HepG2 (cell line): ENCODE measurements around the gene NID1. TPM values are rescaled to one million over a fixed set of nuclear protein-coding genes. Genes with fewer than 3 reads are reported as not detected.

ENCODE experiments used
- ATAC-seq: fragments of 200-7000 bp; cut with Tn5 transposase; 3 replicates; pipeline ENCODE4 v1.9.1; 2020; ENCODE audit warnings: mild to moderate bottlenecking, moderate library complexity
- BruUV-seq: library from RNA; stranded (reverse); fragments of 400-500 nt; replicated peaks from 2 replicates; lab custom pipeline; 2021; lab: Mats Ljungman, UMichigan
- CTCF ChIA-PET: fragments of 300-600 bp; formaldehyde crosslinking; extraction: SDS; loops from one replicate; lab custom pipeline; 2021; ENCODE audit warnings: low total read pairs, inconsistent platforms, low intra/inter-chr PET ratio; lab: Yijun Ruan, JAX
- POLR2A ChIA-PET: fragments of 350-600 bp; sonication (Branson Sonifier 250); formaldehyde crosslinking; loops from one replicate; lab custom pipeline; 2020; ENCODE audit warnings: antibody characterized with exemption, inconsistent platforms; lab: Yijun Ruan, JAX
- DNase-seq: peaks from one replicate; pipeline ENCODE4 v3.0.0-alpha.2; 2015; ENCODE audit warnings: low spot score
- FAIRE-seq: peaks from 3 replicates; lab custom pipeline; 2011; peaks lifted over from hg19 to GRCh38; lab: Jason Lieb, UNC
- H2AFZ ChIP-seq: one replicate; pipeline ENCODE4 v1.6.1; 2011; ENCODE audit warnings: low read length, inconsistent platforms
- H3K27ac ChIP-seq: fragments of 300-600 bp; 3 replicates; pipeline ENCODE4 v1.8.0; 2011; ENCODE audit warnings: mixed run types, mild to moderate bottlenecking, mixed read lengths, low read length, inconsistent platforms; ENCODE audit not compliant: insufficient read depth; ENCODE audit errors: extremely low read length
- H3K27me3 ChIP-seq, 2 experiments: fragments of 200-600 bp in 1 of 2; 2 replicates in 1 of 2; 3 replicates in 1 of 2; pipeline versions ENCODE4 v1.6.0 to v1.8.0; 2011; ENCODE audit warnings: low read length in 2 of 2, mild to moderate bottlenecking in 2 of 2, moderate library complexity in 2 of 2, inconsistent platforms in 1 of 2; ENCODE audit not compliant: insufficient read depth in 2 of 2, control insufficient read depth in 1 of 2
- H3K36me3 ChIP-seq, 2 experiments: fragments of 200-600 bp in 1 of 2; replicated peaks in 1 of 2; 2 replicates in 1 of 2; 3 replicates in 1 of 2; pipeline versions ENCODE4 v1.5.1 to v1.8.0; 2011; ENCODE audit warnings: low read length in 2 of 2, inconsistent platforms in 1 of 2; ENCODE audit not compliant: insufficient read depth in 2 of 2, control insufficient read depth in 1 of 2
- H3K4me1 ChIP-seq: 2 replicates; pipeline ENCODE4 v1.5.1; 2012; ENCODE audit warnings: low read length, inconsistent platforms; ENCODE audit not compliant: insufficient read depth
- H3K4me2 ChIP-seq: 2 replicates; pipeline ENCODE4 v1.6.0; 2011; ENCODE audit warnings: low read depth, low read length, inconsistent platforms
- H3K4me3 ChIP-seq, 3 experiments: fragments of 200-600 bp in 1 of 3; sonication (generic), shearing (Covaris generic) in 1 of 3; replicated peaks in 1 of 3; 2 replicates each; pipeline ENCODE4 v1.5.1; 2011 to 2016; ENCODE audit warnings: low read length in 3 of 3, inconsistent platforms in 2 of 3, low read depth in 2 of 3, mild to moderate bottlenecking in 2 of 3, control low read depth in 1 of 3, mixed read lengths in 1 of 3; ENCODE audit not compliant: insufficient read depth in 1 of 3
- H3K79me2 ChIP-seq: one replicate; pipeline ENCODE4 v1.6.1; 2011; ENCODE audit warnings: low read length, inconsistent platforms; ENCODE audit not compliant: insufficient read depth
- H3K9ac ChIP-seq: 2 replicates; pipeline ENCODE4 v1.6.0; 2011; ENCODE audit warnings: mild to moderate bottlenecking, low read depth, low read length, inconsistent platforms; ENCODE audit not compliant: insufficient read depth
- H3K9me3 ChIP-seq: 2 replicates; pipeline ENCODE4 v1.5.1; 2012; ENCODE audit warnings: mild to moderate bottlenecking, low read length
- H4K20me1 ChIP-seq: 2 replicates; pipeline ENCODE4 v1.6.0; 2011; ENCODE audit warnings: inconsistent platforms, mild to moderate bottlenecking, low read length, moderate library complexity; ENCODE audit not compliant: insufficient read depth
- CBX2 ChIP-seq, 2 experiments: fragments of 200-600 bp in 1 of 2; sonication (generic); formaldehyde crosslinking in 1 of 2; IDR thresholded peaks; 2 replicates each; pipeline versions ENCODE4 v1.7.0 to v1.8.1; 2018 to 2022; ENCODE audit warnings: low read depth in 2 of 2, low read length in 1 of 2, mild to moderate bottlenecking in 1 of 2, missing genetic modification reagents in 1 of 2
- EZH2 ChIP-seq: conservative IDR thresholded peaks from 2 replicates; pipeline ENCODE4 v1.6.1; 2012; ENCODE audit warnings: mild to moderate bottlenecking, low read depth, low read length, moderate library complexity
- FOXA3 ChIP-seq: IDR thresholded peaks from 2 replicates; pipeline ENCODE4 v1.6.1; 2016; ENCODE audit warnings: missing genetic modification reagents, missing compliant biosample characterization
- KDM2A ChIP-seq: sonication (generic); formaldehyde crosslinking; IDR thresholded peaks from 2 replicates; pipeline ENCODE4 v1.4.0; 2020; ENCODE audit warnings: low read depth, missing genetic modification reagents, borderline replicate concordance
- NFKBIZ ChIP-seq: IDR thresholded peaks from 2 replicates; pipeline ENCODE4 v1.6.1; 2018; ENCODE audit warnings: missing genetic modification reagents, missing compliant biosample characterization
- THAP9 ChIP-seq: sonication (generic); formaldehyde crosslinking; IDR thresholded peaks from 2 replicates; pipeline ENCODE4; 2020; ENCODE audit warnings: missing genetic modification reagents, mild to moderate bottlenecking, borderline replicate concordance
- TMF1 ChIP-seq: sonication (generic); formaldehyde crosslinking; IDR thresholded peaks from 2 replicates; pipeline ENCODE4 v1.8.1; 2022; ENCODE audit warnings: low read depth, missing genetic modification reagents
- ZNF629 ChIP-seq: sonication (generic); formaldehyde crosslinking; conservative IDR thresholded peaks from 2 replicates; pipeline ENCODE4 v1.5.0; 2020; ENCODE audit warnings: missing genetic modification reagents
- ZNF878 ChIP-seq: sonication (generic); formaldehyde crosslinking; IDR thresholded peaks from 2 replicates; pipeline ENCODE4 v1.8.1; 2023; ENCODE audit warnings: mild to moderate bottlenecking, missing genetic modification reagents, moderate library complexity
- WGBS: methylation state at CpG from one replicate; pipeline ENCODE4 v1.1.6; 2017; ENCODE audit warnings: low lambda C conversion rate; 5-methylcytosine and 5-hydroxymethylcytosine counted together
- in situ Hi-C: cut with HindIII; loops from 2 replicates; pipeline ENCODE4 v1.10.0; 2017; ENCODE audit warnings: low pct_unique_long_range_greater_than_20kb; ENCODE audit not compliant: extremely low pct_ligation_motif_present
- intact Hi-C: fragments of 100-400 bp; cut with micrococcal nuclease; formaldehyde crosslinking; loops from one replicate; pipeline ENCODE4 v1.10.0; 2022; ENCODE audit not compliant: unreplicated experiment
- polyA plus RNA-seq, 8 experiments: library from polyadenylated mRNA; depleted of rRNA in 3 of 8; stranded (reverse) in 7 of 8; unstranded in 1 of 8; fragments of >200 nt; fragmentation: Illumina TruSeq in 4 of 8; extraction: Trizol in 4 of 8; gene quantifications; 2 replicates each; pipeline versions ENCODE4 v1.2.1 to v1.2.3, GENCODE V29; 2011 to 2016; ENCODE audit warnings: low read depth in 4 of 8, missing spikeins in 1 of 8, mixed read lengths in 1 of 8; ENCODE audit not compliant: insufficient read depth in 1 of 8
- total RNA-seq, 5 experiments: library from RNA; depleted of rRNA; stranded (reverse); fragments of >200 nt; fragmentation: Illumina TruSeq; extraction: Trizol; gene quantifications; 2 replicates each; pipeline ENCODE4 v1.2.3, GENCODE V29; 2016; ENCODE audit warnings: low read depth in 1 of 5

NID1 gene
- total and polyA plus RNA-seq, 2 of the 13 experiments (the other 11 are each of a cell fraction or from before 2014, with no cell fraction given): 50.2 to 56.1 TPM

DNA sequence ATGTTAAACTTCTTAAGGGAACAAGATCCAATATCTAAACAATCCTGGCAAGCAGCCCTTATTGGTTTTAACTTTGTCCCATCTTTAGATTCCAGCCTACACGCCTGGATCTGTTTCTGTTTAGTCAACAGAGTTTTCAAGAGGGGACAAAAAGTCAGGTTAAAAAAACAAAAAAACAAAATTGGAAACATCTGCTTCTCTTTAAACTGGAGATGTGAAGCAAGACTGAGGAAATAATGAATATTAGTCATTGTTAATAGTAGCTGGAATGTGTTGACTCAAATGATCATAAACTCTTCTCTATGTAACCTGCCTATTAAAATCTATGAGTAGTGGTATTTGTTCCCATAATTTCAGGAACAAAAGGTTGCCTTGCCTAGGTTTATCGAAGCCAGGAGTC, 55.0 kb downstream of the NID1 start:
- intact Hi-C loops: loop anchor here (1.0 kb wide), 1 partner anchor 8 kb away; no protein-coding TSS in a partner anchor
- H3K27ac ChIP-seq: no peak overlapping the region
- no TSS peak for BruUV-seq

GRCh38 chr1:236009191-236009590, 55.7 kb downstream of the NID1 start:
- Histone ChIP-seq H3K9me3 (no peaks in the 10 kb centered on the region), H3K36me3 (peaks cover 5 to 53% of the 10 kb centered on the region in 2 experiments), H3K27ac (no peak overlapping the region), H3K4me2 (no peak overlapping the region), H2AFZ (no peak overlapping the region), H3K4me3 (no peak overlapping the region), H4K20me1 (no peaks in the 10 kb centered on the region), H3K9ac (no peak overlapping the region), H3K79me2 (no peaks in the 10 kb centered on the region), H3K27me3 (no peaks in the 10 kb centered on the region), H3K4me1 (no peaks in the 10 kb centered on the region)
- no peak for DNase-seq
- intact Hi-C loops: loop anchor here (1.0 kb wide), 1 partner anchor 9 kb away; no protein-coding TSS in a partner anchor
- in situ Hi-C loops: no loop called here
- TF ChIP-seq NFKBIZ (CRISPR knock-in tag) (no peak), THAP9 (CRISPR knock-in tag) (no peak), CBX2 (IDR thresholded peaks at IDR 0.05; ENCODE audit: low read depth, low read length) (no peak), CBX2 (CRISPR knock-in tag; IDR thresholded peaks at IDR 0.05; ENCODE audit: low read depth) (no peak), EZH2 (no peak)
- ChIA-PET POLR2A (no interaction called here), CTCF (no interaction called here)
- 94% methylated on average over 5 of the region's 5 CpGs for WGBS
- no TSS peak for BruUV-seq
- ATAC-seq: no peak
- FAIRE-seq: no peak

More for the DNA sequence above, 55.0 kb downstream of the NID1 start:
- H3K79me2 ChIP-seq: no peaks in the 10 kb centered on the region
- no peaks in the 10 kb centered on the region for H3K4me1 ChIP-seq
- ATAC-seq: no peak
- no peak overlapping the region for H3K4me3 ChIP-seq
- in situ Hi-C loops: no loop called here
- H4K20me1 ChIP-seq: no peaks in the 10 kb centered on the region
- no peak overlapping the region for H3K4me2 ChIP-seq
- FAIRE-seq: no peak
- no peaks in the 10 kb centered on the region for H3K27me3 ChIP-seq
- ChIA-PET CTCF (no interaction called here), POLR2A (no interaction called here)
- no peak overlapping the region for H3K9ac ChIP-seq
- no peaks in the 10 kb centered on the region for H3K9me3 ChIP-seq
- no peak overlapping the region for H2AFZ ChIP-seq
- no peak for TF ChIP-seq FOXA3 (CRISPR knock-in tag)
- TF ChIP-seq TMF1 (CRISPR knock-in tag): no peak
- no peak for TF ChIP-seq ZNF878 (CRISPR knock-in tag)
- TF ChIP-seq KDM2A: no peak
- TF ChIP-seq ZNF629 (CRISPR knock-in tag): no peak
- 92% methylated on average over 2 of the region's 2 CpGs for WGBS
- peaks cover 8 to 58% of the 10 kb centered on the region in 2 experiments for H3K36me3 ChIP-seq
- DNase-seq: no peak
